Measurements from ENCODE around the gene VASH2. TPM values are rescaled to one million over a fixed set of nuclear protein-coding genes. Genes with fewer than 3 reads are reported as not detected.

The VASH2 gene
- total and polyA plus RNA-seq, 8 donors = 2.4 to 38.6 (median 29.4) TPM

DNA sequence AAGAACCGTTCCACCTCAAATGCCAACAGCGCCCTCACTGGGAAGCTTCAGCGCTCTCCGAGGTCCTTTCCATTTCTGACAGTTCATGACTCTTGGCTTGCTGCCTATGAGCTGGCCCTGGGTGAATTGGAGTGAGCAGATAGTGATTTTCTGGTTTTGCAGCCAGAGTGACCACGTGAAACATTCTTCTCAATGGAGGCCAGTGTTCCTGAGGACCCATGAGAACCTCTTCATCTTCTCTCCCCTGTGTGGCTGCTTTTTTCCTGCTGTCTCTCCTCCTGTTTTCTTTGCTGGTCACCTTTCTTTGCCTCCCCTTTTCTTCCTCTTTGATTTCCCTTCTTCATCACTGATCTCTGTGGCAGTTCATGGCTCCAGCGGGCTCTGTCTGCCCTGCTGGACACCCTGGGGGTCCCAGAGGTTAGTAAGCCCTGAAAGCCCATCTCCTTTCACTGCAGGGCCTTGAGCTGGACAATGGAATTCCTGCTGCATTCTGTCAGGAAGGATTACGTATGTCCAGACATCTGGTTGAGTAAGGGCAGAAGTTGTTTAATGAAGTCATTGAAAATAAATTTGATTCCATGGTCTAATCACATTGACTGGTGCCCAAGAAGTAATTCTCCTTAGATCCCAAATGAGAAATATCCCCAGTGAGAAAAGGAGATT lies 29.9 kb downstream of the VASH2 start:
- TF ChIP-seq, protein P1, sequence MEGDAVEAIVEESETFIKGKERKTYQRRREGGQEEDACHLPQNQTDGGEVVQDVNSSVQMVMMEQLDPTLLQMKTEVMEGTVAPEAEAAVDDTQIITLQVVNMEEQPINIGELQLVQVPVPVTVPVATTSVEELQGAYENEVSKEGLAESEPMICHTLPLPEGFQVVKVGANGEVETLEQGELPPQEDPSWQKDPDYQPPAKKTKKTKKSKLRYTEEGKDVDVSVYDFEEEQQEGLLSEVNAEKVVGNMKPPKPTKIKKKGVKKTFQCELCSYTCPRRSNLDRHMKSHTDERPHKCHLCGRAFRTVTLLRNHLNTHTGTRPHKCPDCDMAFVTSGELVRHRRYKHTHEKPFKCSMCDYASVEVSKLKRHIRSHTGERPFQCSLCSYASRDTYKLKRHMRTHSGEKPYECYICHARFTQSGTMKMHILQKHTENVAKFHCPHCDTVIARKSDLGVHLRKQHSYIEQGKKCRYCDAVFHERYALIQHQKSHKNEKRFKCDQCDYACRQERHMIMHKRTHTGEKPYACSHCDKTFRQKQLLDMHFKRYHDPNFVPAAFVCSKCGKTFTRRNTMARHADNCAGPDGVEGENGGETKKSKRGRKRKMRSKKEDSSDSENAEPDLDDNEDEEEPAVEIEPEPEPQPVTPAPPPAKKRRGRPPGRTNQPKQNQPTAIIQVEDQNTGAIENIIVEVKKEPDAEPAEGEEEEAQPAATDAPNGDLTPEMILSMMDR (IDR thresholded peaks at IDR 0.05) = no peak
- no peak overlapping the region for H3K4me3 ChIP-seq
- H3K4me1 ChIP-seq = peaks cover 0 to 11% of the 10 kb centered on the region in 2 donors
- ATAC-seq (no peak), DNase-seq (no peak)
- H3K9me3 ChIP-seq = no peaks in the 10 kb centered on the region
- no peaks in the 10 kb centered on the region for H3K27me3 ChIP-seq
- H3K27ac ChIP-seq = no peak overlapping the region
- intact Hi-C loops (cut with DNase I) = no loop called here
- no peaks in the 10 kb centered on the region for H3K36me3 ChIP-seq

DNA sequence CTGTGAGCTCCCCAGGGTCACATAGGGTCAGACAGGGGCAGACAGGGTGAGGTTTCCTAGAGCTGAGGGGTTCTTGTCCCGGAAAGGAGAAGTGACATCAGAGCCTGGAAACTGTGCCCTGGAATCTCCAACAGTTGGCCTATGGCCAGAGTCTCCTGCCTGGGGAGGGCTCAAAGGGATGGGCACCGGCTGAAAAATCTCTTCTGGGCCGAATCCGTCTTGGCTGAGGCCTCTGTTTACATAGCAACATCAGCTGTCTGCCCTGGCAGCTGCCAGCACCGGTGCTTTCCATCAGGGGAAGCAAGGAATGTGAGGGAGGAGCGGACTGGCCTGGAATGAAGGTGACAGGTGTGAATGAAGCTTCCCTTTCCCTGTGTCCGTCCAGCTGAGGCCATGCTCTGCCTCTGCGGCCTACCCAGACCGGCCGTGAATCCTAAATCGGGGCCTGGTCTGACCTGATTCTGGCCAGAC lies 30.7 kb downstream of the VASH2 start:
- ATAC-seq (peak; percentile 75), DNase-seq (peak in 1 of 4 donors; percentile 24)
- peaks cover 0 to 11% of the 10 kb centered on the region in 2 donors for H3K4me1 ChIP-seq
- no peak overlapping the region for H3K27ac ChIP-seq
- TF ChIP-seq, protein P1 (IDR thresholded peaks at IDR 0.05) = no peak
- no peaks in the 10 kb centered on the region for H3K27me3 ChIP-seq
- no peaks in the 10 kb centered on the region for H3K36me3 ChIP-seq
- H3K9me3 ChIP-seq = no peaks in the 10 kb centered on the region
- no peak overlapping the region for H3K4me3 ChIP-seq
- intact Hi-C loops (cut with DNase I) = no loop called here

DNA sequence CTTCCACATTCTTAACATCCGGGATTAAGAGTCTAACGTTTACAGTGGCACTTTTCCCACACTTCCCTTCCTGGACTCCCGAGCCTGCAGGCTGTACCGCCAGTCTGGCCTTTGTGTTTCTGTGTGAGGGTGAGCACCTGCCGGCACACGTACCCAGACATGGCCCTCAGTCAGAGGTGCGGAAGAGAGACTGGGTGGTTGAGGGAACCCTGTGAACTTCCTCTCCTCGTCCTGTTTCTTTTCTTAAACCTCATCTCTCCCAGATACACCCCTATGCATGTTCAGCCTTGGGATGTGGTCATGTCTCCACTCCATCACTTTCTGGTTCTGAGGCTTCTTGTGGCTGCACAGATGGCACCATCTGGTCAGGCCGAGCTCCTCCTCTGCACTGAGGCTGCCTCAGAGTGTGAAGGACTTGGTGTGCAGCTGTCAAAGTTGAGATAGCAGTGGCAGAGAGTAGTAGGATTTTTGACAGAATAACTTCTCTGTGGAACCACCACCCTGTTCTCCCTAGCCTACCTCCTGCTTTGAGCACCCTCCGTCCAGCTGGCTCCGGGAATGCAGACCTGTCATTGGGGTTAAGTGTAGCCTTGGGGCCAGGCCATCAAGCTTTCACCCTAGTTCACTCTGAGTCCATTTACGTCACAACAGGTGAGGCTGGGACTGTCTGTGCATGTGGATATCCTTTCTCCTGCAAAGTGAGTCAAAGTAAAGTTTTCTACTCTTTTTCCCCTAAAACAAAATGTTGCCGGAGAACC lies 31.4 kb downstream of the VASH2 start:
- Histone ChIP-seq H3K27me3 (no peaks in the 10 kb centered on the region), H3K4me3 (no peak overlapping the region), H3K9me3 (no peaks in the 10 kb centered on the region), H3K27ac (no peak overlapping the region), H3K4me1 (peaks cover 0 to 11% of the 10 kb centered on the region in 2 donors), H3K36me3 (no peaks in the 10 kb centered on the region)
- intact Hi-C loops (cut with DNase I) = no loop called here
- TF ChIP-seq, protein P1 (IDR thresholded peaks at IDR 0.05) = no peak
- DNase-seq (no peak), ATAC-seq (peak; percentile 58)

DNA sequence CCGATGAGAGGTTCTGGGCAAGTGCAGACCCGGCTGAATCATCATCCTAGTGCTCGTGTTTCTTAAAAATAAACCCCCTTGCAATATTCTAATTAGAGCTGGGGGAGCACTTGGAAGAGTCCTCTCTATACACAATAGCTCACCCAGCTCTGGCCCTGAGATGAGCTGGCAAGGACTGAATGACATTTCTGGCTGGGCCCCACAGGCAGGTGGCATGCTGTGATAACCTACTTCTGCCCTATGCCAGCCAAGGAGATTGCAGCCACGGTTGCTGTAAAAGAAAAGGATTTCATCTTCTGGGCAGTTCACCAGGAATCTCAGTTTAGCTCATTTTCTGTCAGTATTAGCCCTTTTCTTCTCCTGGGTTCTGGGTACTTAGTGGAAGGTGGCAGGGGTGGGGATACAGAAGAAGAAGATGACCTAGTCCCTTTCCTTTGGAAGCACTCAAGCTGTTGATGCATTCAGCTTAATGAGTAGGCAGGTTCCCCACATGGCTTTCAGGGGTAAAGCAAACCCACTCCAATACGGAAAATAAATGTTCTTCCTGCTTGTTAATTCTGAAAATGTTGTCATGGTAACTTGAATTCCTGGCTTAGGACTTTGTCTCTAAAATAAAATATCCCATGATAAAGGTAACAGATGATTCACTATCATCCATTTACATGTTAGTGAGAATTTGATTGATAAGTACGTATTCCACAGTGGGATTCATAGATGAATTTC lies 32.2 kb downstream of the VASH2 start:
- DNase-seq (no peak), ATAC-seq (no peak)
- Histone ChIP-seq H3K36me3 (no peaks in the 10 kb centered on the region), H3K27ac (no peak overlapping the region), H3K27me3 (no peaks in the 10 kb centered on the region), H3K9me3 (no peaks in the 10 kb centered on the region), H3K4me1 (peaks cover 0 to 11% of the 10 kb centered on the region in 2 donors), H3K4me3 (no peak overlapping the region)
- intact Hi-C loops (cut with DNase I) = no loop called here
- TF ChIP-seq, protein P1 (IDR thresholded peaks at IDR 0.05) = no peak

DNA sequence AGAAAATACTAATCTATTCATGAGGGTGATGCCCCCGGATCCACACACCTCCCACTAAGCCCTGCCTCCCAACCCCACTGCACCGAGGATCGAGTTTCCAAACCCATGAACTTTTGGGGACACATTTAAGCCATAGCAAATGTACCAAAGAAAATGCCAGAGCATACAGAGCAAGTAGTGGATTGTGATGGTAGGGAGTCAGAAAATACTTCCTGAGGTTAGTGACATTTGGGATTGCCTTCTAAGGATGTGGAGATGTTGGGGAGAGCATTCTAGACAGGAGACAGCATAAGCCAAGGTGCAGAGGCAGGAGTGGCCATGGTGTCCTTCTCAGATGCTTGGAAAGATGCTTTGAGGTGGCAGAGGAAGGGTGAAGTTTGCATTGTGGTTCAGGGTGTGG lies 33.1 kb downstream of the VASH2 start:
- TF ChIP-seq, protein P1 (IDR thresholded peaks at IDR 0.05) = no peak
- no peak for ATAC-seq
- no peaks in the 10 kb centered on the region for H3K36me3 ChIP-seq
- no peaks in the 10 kb centered on the region for H3K27me3 ChIP-seq
- no peak overlapping the region for H3K4me3 ChIP-seq
- peaks cover 0 to 11% of the 10 kb centered on the region in 2 donors for H3K4me1 ChIP-seq
- no peak for DNase-seq
- H3K9me3 ChIP-seq = no peaks in the 10 kb centered on the region
- H3K27ac ChIP-seq = no peak overlapping the region
- intact Hi-C loops (cut with DNase I) = no loop called here
